Keratinocyte (primary cell): ENCODE data around the gene OVOL2. TPM values are rescaled to one million over a fixed set of nuclear protein-coding genes. Genes with fewer than 3 reads are reported as not detected.

Source experiments
- DNase-seq: peaks from one replicate; pipeline ENCODE4 v3.0.0-alpha.2; 2011; ENCODE audit warnings: low read depth, missing footprints, low spot score
- FAIRE-seq: peaks from 2 replicates; lab custom pipeline; 2011; peaks lifted over from hg19 to GRCh38; lab: Jason Lieb, UNC
- H2AFZ ChIP-seq: 2 replicates; pipeline ENCODE4 v1.6.0; 2012; ENCODE audit warnings: low read length, control low read depth, inconsistent platforms; ENCODE audit not compliant: control insufficient read depth
- H3K27ac ChIP-seq: 2 replicates; pipeline ENCODE4 v1.5.1; 2011; ENCODE audit warnings: low read length; ENCODE audit not compliant: control insufficient read depth, insufficient read depth
- H3K27me3 ChIP-seq: 3 replicates; pipeline ENCODE4 v1.6.0; 2011; ENCODE audit warnings: low read length; ENCODE audit not compliant: control insufficient read depth, insufficient read depth; ENCODE audit errors: extremely low read depth
- H3K36me3 ChIP-seq, 2 experiments: 2 replicates in 1 of 2; 3 replicates in 1 of 2; pipeline ENCODE4 v1.5.1; 2011; ENCODE audit warnings: low read length in 2 of 2, mild to moderate bottlenecking in 1 of 2; ENCODE audit not compliant: control insufficient read depth in 2 of 2, insufficient read depth in 2 of 2; ENCODE audit errors: extremely low read depth in 1 of 2
- H3K4me1 ChIP-seq: 3 replicates; pipeline ENCODE4 v1.5.1; 2011; ENCODE audit warnings: low read length; ENCODE audit not compliant: control insufficient read depth, insufficient read depth; ENCODE audit errors: extremely low read depth
- H3K4me2 ChIP-seq: 3 replicates; pipeline ENCODE4 v1.6.0; 2011; ENCODE audit warnings: low read depth, low read length; ENCODE audit not compliant: control insufficient read depth, insufficient read depth; ENCODE audit errors: extremely low read depth
- H3K4me3 ChIP-seq, 3 experiments: fragments of 200-600 bp in 1 of 3; sonication (generic) in 1 of 3; 2 replicates in 2 of 3; 3 replicates in 1 of 3; pipeline ENCODE4 v1.5.1; 2011 to 2016; ENCODE audit warnings: low read length in 3 of 3, mild to moderate bottlenecking in 3 of 3, control low read depth in 2 of 3, inconsistent platforms in 1 of 3, low read depth in 1 of 3, mixed read lengths in 1 of 3, mixed run types in 1 of 3, moderate library complexity in 1 of 3; ENCODE audit not compliant: control insufficient read depth in 2 of 3, insufficient read depth in 2 of 3; ENCODE audit errors: extremely low read depth in 1 of 3
- H3K79me2 ChIP-seq: 2 replicates; pipeline ENCODE4 v1.6.0; 2012; ENCODE audit warnings: low read length; ENCODE audit not compliant: control insufficient read depth, insufficient read depth
- H3K9ac ChIP-seq: 3 replicates; pipeline ENCODE4 v1.6.0; 2011; ENCODE audit warnings: low read length; ENCODE audit not compliant: control insufficient read depth, insufficient read depth; ENCODE audit errors: extremely low read depth
- H3K9me1 ChIP-seq: 3 replicates; pipeline ENCODE4 v1.6.0; 2011; ENCODE audit warnings: low read length; ENCODE audit not compliant: control insufficient read depth, insufficient read depth; ENCODE audit errors: extremely low read depth
- H3K9me3 ChIP-seq: 2 replicates; pipeline ENCODE4 v1.5.1; 2012; ENCODE audit warnings: low read depth, low read length; ENCODE audit not compliant: control insufficient read depth
- H4K20me1 ChIP-seq: 3 replicates; pipeline ENCODE4 v1.6.0; 2011; ENCODE audit warnings: low read length; ENCODE audit not compliant: control insufficient read depth, insufficient read depth; ENCODE audit errors: extremely low read depth
- EZH2 ChIP-seq: IDR thresholded peaks from one replicate; pipeline ENCODE4 v1.6.1; 2012; ENCODE audit warnings: inconsistent platforms, mild to moderate bottlenecking, low read length, moderate library complexity
- dilution Hi-C: fragments of 300-500 bp; cut with MboI; formaldehyde crosslinking; loops from one replicate; pipeline ENCODE4 v1.7.0; 2020; ENCODE audit warnings: low sequenced_read_pairs; ENCODE audit not compliant: extremely low pct_ligation_motif_present
- polyA plus RNA-seq, 5 experiments: library from polyadenylated mRNA; depleted of rRNA in 3 of 5; stranded (reverse) in 3 of 5; stranded (forward) in 1 of 5; unstranded in 1 of 5; fragments of >200 nt; gene quantifications; 1 replicate in 1 of 5; 2 replicates in 3 of 5; 3 replicates in 1 of 5; pipeline versions ENCODE4 v1.2.1 to v1.2.3, GENCODE V29; 2011 to 2012; ENCODE audit warnings: missing spikeins in 2 of 5, low read depth in 1 of 5, low replicate concordance in 1 of 5
- TF ChIP-seq, protein P1 (sequence below), 3 experiments: IDR thresholded peaks in 1 of 3; conservative IDR thresholded peaks in 1 of 3; optimal IDR thresholded peaks in 1 of 3; 2 replicates in 2 of 3; 3 replicates in 1 of 3; pipeline versions ENCODE3 to v1.5.1; 2011; ENCODE audit warnings: low read length in 3 of 3, mild to moderate bottlenecking in 3 of 3, moderate library complexity in 2 of 3, control low read depth in 1 of 3, inconsistent platforms in 1 of 3; ENCODE audit not compliant: insufficient read depth in 2 of 3; ENCODE audit errors: extremely low read depth in 1 of 3

The OVOL2 gene
- polyA plus RNA-seq, 1 donor (not counting 4 experiments of a cell fraction or from before 2014, with no cell fraction given): 4.3 TPM

DNA sequence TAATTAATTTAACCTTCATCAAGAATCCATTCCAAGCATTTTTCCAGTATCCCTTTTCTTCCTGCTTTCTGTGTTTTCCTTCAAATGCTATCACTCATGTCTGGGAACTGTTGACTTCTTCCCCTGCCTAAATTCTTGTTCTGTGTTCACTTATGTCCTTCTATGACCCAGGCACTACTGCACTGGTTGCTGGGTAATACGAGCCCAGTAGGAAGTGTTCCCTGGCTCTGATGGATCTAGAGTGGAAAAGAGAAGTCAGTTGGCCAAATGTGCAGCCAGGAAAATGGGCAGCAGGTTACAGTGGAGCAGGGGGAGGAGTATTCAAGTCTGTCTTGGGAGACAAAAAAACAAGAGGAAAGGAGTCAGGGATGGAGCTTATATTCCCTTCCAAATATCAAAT lies 7.1 kb downstream of the OVOL2 start:
- Histone ChIP-seq H2AFZ (no peak overlapping the region), H3K4me1 (peaks cover 8% of the 10 kb centered on the region), H3K79me2 (no peaks in the 10 kb centered on the region), H3K27ac (no peak overlapping the region), H3K9ac (no peak overlapping the region), H3K9me3 (no peaks in the 10 kb centered on the region), H3K9me1 (no peaks in the 10 kb centered on the region), H3K4me2 (no peak overlapping the region), H3K36me3 (peaks cover 0 to 4% of the 10 kb centered on the region in 2 experiments), H3K4me3 (no peak overlapping the region), H4K20me1 (peaks cover 5% of the 10 kb centered on the region), H3K27me3 (no peaks in the 10 kb centered on the region)
- DNase-seq (no peak), FAIRE-seq (no peak)
- dilution Hi-C loops: no loop called here
- TF ChIP-seq, protein P1, sequence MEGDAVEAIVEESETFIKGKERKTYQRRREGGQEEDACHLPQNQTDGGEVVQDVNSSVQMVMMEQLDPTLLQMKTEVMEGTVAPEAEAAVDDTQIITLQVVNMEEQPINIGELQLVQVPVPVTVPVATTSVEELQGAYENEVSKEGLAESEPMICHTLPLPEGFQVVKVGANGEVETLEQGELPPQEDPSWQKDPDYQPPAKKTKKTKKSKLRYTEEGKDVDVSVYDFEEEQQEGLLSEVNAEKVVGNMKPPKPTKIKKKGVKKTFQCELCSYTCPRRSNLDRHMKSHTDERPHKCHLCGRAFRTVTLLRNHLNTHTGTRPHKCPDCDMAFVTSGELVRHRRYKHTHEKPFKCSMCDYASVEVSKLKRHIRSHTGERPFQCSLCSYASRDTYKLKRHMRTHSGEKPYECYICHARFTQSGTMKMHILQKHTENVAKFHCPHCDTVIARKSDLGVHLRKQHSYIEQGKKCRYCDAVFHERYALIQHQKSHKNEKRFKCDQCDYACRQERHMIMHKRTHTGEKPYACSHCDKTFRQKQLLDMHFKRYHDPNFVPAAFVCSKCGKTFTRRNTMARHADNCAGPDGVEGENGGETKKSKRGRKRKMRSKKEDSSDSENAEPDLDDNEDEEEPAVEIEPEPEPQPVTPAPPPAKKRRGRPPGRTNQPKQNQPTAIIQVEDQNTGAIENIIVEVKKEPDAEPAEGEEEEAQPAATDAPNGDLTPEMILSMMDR (optimal IDR thresholded peaks at IDR 0.05 in 1 of 3, IDR thresholded peaks at IDR 0.05 in 1 of 3, conservative IDR thresholded peaks at IDR 0.05 in 1 of 3; ENCODE audit: extremely low read depth in 1 of 3, insufficient read depth in 2 of 3, low read length in 3 of 3): no peak
- TF ChIP-seq EZH2: no peak

DNA sequence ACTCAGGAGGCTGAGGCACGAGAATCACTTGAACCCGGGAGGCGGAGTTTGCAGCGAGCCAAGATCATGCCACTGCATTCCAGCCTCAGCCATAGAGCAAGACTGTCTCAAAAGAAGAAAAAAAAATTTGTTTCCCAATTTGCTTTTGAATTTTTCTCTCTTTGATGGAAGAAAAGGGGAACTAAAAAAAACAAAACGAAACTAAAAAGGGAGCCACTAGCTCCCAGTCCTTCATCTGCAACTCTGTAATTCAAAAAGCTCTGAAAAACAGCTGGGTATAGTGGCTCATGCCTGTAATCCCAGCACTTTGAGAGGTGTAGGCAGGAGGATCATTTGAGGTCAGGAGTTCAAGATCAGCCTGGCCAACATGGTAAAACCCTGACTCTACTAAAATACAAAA lies 9.5 kb downstream of the OVOL2 start:
- Histone ChIP-seq H3K36me3 (peaks cover 0 to 3% of the 10 kb centered on the region in 2 experiments), H3K79me2 (no peaks in the 10 kb centered on the region), H3K4me3 (no peak overlapping the region), H2AFZ (no peak overlapping the region), H3K9ac (no peak overlapping the region), H3K4me2 (no peak overlapping the region), H3K9me3 (no peaks in the 10 kb centered on the region), H3K9me1 (no peaks in the 10 kb centered on the region), H4K20me1 (no peaks in the 10 kb centered on the region), H3K27me3 (no peaks in the 10 kb centered on the region), H3K27ac (no peak overlapping the region), H3K4me1 (peaks cover 6% of the 10 kb centered on the region)
- TF ChIP-seq, protein P1 (optimal IDR thresholded peaks at IDR 0.05 in 1 of 3, IDR thresholded peaks at IDR 0.05 in 1 of 3, conservative IDR thresholded peaks at IDR 0.05 in 1 of 3; ENCODE audit: extremely low read depth in 1 of 3, insufficient read depth in 2 of 3, low read length in 3 of 3): no peak
- TF ChIP-seq EZH2: no peak
- no peak for FAIRE-seq
- no peak for DNase-seq
- dilution Hi-C loops: no loop called here
